ENCODE measurements around the gene LILRA5.

DNA sequence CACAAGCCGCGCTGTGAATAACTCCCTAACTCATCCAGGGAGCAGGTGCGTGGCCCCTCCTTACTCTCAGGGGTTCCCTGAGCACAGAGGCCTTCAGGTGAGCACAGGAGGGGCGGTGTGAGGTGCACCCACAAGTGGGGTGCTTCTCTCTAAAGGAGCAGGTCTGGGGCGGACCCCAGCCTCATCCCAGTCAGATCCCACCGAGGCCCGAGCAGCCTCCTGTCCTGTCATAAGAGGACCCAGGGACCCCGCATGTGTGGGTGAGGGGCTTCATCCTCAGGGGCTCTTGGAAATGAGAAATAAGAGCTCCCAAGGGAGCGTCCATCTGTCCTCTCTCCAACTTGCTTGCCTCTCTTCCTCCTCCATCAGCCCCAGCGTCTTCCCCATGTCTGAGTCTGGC, 3.0 kb upstream of the LILRA5 start:
- TF ChIP-seq, protein P1, sequence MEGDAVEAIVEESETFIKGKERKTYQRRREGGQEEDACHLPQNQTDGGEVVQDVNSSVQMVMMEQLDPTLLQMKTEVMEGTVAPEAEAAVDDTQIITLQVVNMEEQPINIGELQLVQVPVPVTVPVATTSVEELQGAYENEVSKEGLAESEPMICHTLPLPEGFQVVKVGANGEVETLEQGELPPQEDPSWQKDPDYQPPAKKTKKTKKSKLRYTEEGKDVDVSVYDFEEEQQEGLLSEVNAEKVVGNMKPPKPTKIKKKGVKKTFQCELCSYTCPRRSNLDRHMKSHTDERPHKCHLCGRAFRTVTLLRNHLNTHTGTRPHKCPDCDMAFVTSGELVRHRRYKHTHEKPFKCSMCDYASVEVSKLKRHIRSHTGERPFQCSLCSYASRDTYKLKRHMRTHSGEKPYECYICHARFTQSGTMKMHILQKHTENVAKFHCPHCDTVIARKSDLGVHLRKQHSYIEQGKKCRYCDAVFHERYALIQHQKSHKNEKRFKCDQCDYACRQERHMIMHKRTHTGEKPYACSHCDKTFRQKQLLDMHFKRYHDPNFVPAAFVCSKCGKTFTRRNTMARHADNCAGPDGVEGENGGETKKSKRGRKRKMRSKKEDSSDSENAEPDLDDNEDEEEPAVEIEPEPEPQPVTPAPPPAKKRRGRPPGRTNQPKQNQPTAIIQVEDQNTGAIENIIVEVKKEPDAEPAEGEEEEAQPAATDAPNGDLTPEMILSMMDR (IDR thresholded peaks at IDR 0.05) = no peak
- TF ChIP-seq, protein P2, sequence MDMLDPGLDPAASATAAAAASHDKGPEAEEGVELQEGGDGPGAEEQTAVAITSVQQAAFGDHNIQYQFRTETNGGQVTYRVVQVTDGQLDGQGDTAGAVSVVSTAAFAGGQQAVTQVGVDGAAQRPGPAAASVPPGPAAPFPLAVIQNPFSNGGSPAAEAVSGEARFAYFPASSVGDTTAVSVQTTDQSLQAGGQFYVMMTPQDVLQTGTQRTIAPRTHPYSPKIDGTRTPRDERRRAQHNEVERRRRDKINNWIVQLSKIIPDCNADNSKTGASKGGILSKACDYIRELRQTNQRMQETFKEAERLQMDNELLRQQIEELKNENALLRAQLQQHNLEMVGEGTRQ (IDR thresholded peaks at IDR 0.05; ENCODE audit: borderline replicate concordance, low read depth, low read length) = no peak

Data from SK-N-SH (cell line).